SU-DHL-6 (cell line): ENCODE measurements around the gene SLC24A3.

Experiments
- H2AFZ ChIP-seq: fragments of 200-600 bp; sonication (generic); 2 replicates; pipeline ENCODE4 v1.6.1; 2014; ENCODE audit warnings: low read depth, mild to moderate bottlenecking, moderate library complexity, mixed read lengths, antibody characterized with exemption, low read length; ENCODE audit not compliant: severe bottlenecking
- H3F3A ChIP-seq: fragments of 200-600 bp; shearing (Covaris generic); 2 replicates; pipeline ENCODE4 v1.6.0; 2016; ENCODE audit warnings: antibody characterized with exemption, mild to moderate bottlenecking; ENCODE audit not compliant: insufficient read depth
- H3K27ac ChIP-seq: fragments of 200-600 bp; sonication (generic); 2 replicates; pipeline ENCODE4 v1.5.1; 2016; ENCODE audit warnings: low read depth, mild to moderate bottlenecking, low read length, moderate library complexity, mixed read lengths
- H3K27me3 ChIP-seq: fragments of 200-600 bp; sonication (generic), shearing (Covaris generic); 2 replicates; pipeline ENCODE4 v1.6.0; 2014; ENCODE audit warnings: mild to moderate bottlenecking, low read length
- H3K36me3 ChIP-seq: fragments of 200-600 bp; sonication (generic); 2 replicates; pipeline ENCODE4 v1.6.1; 2014; ENCODE audit warnings: mild to moderate bottlenecking, low read length, mixed read lengths
- H3K4me2 ChIP-seq: fragments of 300-600, 200-600 bp; shearing (Covaris generic), sonication (generic); 2 replicates; pipeline ENCODE4 v1.6.0; 2014; ENCODE audit warnings: low read length, low read depth, mild to moderate bottlenecking; ENCODE audit not compliant: poor library complexity, severe bottlenecking
- H3K4me3 ChIP-seq: fragments of 200-600 bp; sonication (generic); 2 replicates; pipeline ENCODE4 v1.5.1; 2014; ENCODE audit warnings: antibody characterized with exemption, low read length, mild to moderate bottlenecking, mixed read lengths; ENCODE audit not compliant: insufficient read depth, poor library complexity, severe bottlenecking
- H3K79me2 ChIP-seq: fragments of 200-600 bp; sonication (generic); 2 replicates; pipeline ENCODE4 v1.6.1; 2014; ENCODE audit warnings: mild to moderate bottlenecking, low read length, moderate library complexity; ENCODE audit not compliant: insufficient read depth
- H3K9ac ChIP-seq: fragments of 200-600 bp; sonication (generic); 2 replicates; pipeline ENCODE4 v1.7.0; 2014; ENCODE audit warnings: mild to moderate bottlenecking, low read length
- H3K9me2 ChIP-seq: fragments of 200-600 bp; sonication (generic); replicated peaks from 2 replicates; pipeline ENCODE4 v1.6.1; 2014; ENCODE audit warnings: low read length; ENCODE audit not compliant: insufficient read depth
- H3K9me3 ChIP-seq: fragments of 200-600 bp; sonication (generic); 2 replicates; pipeline ENCODE4 v1.6.1; 2014; ENCODE audit warnings: low read length, mixed read lengths; ENCODE audit not compliant: insufficient read depth
- H4K20me1 ChIP-seq: fragments of 200-600 bp; sonication (generic); 2 replicates; pipeline ENCODE4 v1.6.1; 2014; ENCODE audit warnings: low read depth, mild to moderate bottlenecking, antibody characterized with exemption, low read length, moderate library complexity, mixed read lengths
- EZH2phosphoT487 ChIP-seq: fragments of 200-600 bp; sonication (generic), shearing (Covaris generic); conservative IDR thresholded peaks from 2 replicates; pipeline ENCODE4 v1.6.1; 2018; ENCODE audit warnings: mild to moderate bottlenecking, antibody characterized with exemption, low read length, moderate library complexity, mixed read lengths
- TF ChIP-seq, protein P1 (sequence below): fragments of 200-600 bp; sonication (generic); IDR thresholded peaks from one replicate; pipeline ENCODE4 v1.5.1; 2017; ENCODE audit warnings: antibody characterized with exemption, mild to moderate bottlenecking, low read length, moderate library complexity; ENCODE audit not compliant: insufficient read depth, poor library complexity, severe bottlenecking

Gene SLC24A3

DNA sequence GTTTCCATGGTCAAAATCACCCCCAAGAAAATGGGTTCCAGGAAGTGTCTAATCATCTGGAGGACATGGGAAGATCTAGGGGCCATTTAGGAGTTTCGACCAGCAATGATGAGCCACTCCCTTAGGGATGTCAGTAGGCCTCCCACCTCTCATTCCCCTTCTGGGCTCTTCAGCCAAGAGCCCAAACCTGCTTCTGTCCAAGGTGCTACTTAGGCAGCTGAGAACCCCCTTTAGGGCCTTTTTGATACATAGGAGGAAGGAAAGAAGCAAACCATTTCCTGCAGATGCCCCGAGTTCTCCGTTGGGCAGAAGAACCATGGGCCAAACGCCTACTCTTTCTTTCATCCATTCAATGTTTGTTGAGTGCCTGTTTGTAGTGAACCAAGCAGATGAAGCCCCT is 404.2 kb downstream of the SLC24A3 start:
- TF ChIP-seq, protein P1, sequence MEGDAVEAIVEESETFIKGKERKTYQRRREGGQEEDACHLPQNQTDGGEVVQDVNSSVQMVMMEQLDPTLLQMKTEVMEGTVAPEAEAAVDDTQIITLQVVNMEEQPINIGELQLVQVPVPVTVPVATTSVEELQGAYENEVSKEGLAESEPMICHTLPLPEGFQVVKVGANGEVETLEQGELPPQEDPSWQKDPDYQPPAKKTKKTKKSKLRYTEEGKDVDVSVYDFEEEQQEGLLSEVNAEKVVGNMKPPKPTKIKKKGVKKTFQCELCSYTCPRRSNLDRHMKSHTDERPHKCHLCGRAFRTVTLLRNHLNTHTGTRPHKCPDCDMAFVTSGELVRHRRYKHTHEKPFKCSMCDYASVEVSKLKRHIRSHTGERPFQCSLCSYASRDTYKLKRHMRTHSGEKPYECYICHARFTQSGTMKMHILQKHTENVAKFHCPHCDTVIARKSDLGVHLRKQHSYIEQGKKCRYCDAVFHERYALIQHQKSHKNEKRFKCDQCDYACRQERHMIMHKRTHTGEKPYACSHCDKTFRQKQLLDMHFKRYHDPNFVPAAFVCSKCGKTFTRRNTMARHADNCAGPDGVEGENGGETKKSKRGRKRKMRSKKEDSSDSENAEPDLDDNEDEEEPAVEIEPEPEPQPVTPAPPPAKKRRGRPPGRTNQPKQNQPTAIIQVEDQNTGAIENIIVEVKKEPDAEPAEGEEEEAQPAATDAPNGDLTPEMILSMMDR, result no peak
- TF ChIP-seq EZH2phosphoT487, result no peak
- Histone ChIP-seq H3K9me2 (no peaks in the 10 kb centered on the region), H4K20me1 (no peaks in the 10 kb centered on the region), H3K9ac (no peak overlapping the region), H2AFZ (no peak overlapping the region), H3K27ac (no peak overlapping the region), H3F3A (no peaks in the 10 kb centered on the region), H3K9me3 (no peaks in the 10 kb centered on the region), H3K79me2 (no peaks in the 10 kb centered on the region), H3K36me3 (no peaks in the 10 kb centered on the region), H3K4me3 (no peak overlapping the region), H3K27me3 (no peaks in the 10 kb centered on the region; the same call in 1 of the 2 replicates), H3K4me2 (no peak overlapping the region)

DNA sequence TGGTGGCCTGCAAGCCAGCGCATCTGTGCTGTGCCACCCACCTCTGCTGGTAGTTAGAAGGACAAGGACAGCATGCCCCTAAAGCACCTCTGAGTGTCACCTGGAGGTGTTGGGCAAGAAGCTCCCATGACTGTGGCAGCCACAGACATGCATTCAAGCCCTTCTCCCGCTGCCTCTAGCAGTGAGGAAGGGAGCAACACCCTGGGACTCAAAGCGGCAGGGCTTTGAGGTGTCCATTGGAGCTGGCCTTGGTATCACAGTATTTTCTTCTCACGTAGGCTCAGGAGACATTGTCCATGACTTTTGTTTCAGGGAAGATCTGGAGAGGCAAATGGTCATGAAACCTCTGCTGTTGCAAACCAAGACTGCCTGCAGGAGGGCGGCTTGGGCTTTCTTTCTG is 404.8 kb downstream of the SLC24A3 start:
- Histone ChIP-seq H3K9me2 (no peaks in the 10 kb centered on the region), H3K36me3 (no peaks in the 10 kb centered on the region), H3K27me3 (no peaks in the 10 kb centered on the region; the same call in 1 of the 2 replicates), H4K20me1 (no peaks in the 10 kb centered on the region), H3K27ac (no peak overlapping the region), H3F3A (no peaks in the 10 kb centered on the region), H3K9me3 (no peaks in the 10 kb centered on the region), H3K4me3 (no peak overlapping the region), H2AFZ (no peak overlapping the region), H3K4me2 (no peak overlapping the region), H3K79me2 (no peaks in the 10 kb centered on the region), H3K9ac (no peak overlapping the region)
- TF ChIP-seq, protein P1, result no peak
- TF ChIP-seq EZH2phosphoT487, result no peak

DNA sequence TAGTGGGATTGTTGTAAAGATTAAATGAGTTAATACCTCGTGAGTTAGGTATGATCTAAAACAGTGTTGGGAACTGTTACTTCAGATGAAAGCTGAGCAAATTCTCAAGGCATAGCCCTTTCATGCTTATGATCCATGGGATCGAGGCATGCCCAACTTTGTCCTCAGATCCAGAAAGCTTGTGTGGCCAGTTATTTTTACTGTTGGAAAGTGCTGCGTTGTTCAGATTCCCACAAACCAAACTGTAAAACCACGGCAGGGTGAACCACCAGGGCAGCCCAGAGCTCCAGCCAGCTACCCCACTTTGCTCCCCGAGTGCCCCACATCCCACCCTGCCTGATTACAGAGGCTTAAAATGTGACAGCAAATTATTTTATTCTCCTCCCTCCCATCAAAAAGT is 406.3 kb downstream of the SLC24A3 start:
- Histone ChIP-seq H3K4me3 (no peak overlapping the region), H3K36me3 (no peaks in the 10 kb centered on the region), H3K4me2 (no peak overlapping the region), H4K20me1 (no peaks in the 10 kb centered on the region), H3K9me3 (no peaks in the 10 kb centered on the region), H3K79me2 (no peaks in the 10 kb centered on the region), H3K27ac (no peak overlapping the region), H2AFZ (no peak overlapping the region), H3K27me3 (no peaks in the 10 kb centered on the region), H3K9me2 (no peaks in the 10 kb centered on the region), H3F3A (no peaks in the 10 kb centered on the region), H3K9ac (no peak overlapping the region)
- TF ChIP-seq EZH2phosphoT487, result no peak
- TF ChIP-seq, protein P1, result no peak

GRCh38 chr20:19619904-19620430 is 407.5 kb downstream of the SLC24A3 start:
- Histone ChIP-seq H4K20me1 (no peaks in the 10 kb centered on the region), H3K9ac (no peak overlapping the region), H3K27ac (no peak overlapping the region), H3K27me3 (no peaks in the 10 kb centered on the region), H3K9me3 (no peaks in the 10 kb centered on the region), H3K36me3 (no peaks in the 10 kb centered on the region), H3K79me2 (no peaks in the 10 kb centered on the region), H3F3A (no peaks in the 10 kb centered on the region), H3K9me2 (no peaks in the 10 kb centered on the region), H3K4me2 (no peak overlapping the region), H2AFZ (no peak overlapping the region), H3K4me3 (no peak overlapping the region)
- TF ChIP-seq, protein P1, result no peak
- TF ChIP-seq EZH2phosphoT487, result no peak
